GM12892 (cell line): ENCODE results near the gene PLCE1.

ENCODE experiments used
- POLR2A ChIP-seq: IDR thresholded peaks from 2 replicates; pipeline ENCODE4 v1.6.1; 2011; ENCODE audit warnings: low read depth, low read length, control low read depth
- POLR2AphosphoS5 ChIP-seq: IDR thresholded peaks from 2 replicates; pipeline ENCODE4 v1.6.1; 2011; ENCODE audit warnings: low read depth, low read length, control low read depth

GRCh38 chr10:93967756-93968155 is 26.0 kb upstream of the PLCE1 start:
- TF ChIP-seq POLR2A (no peak), POLR2AphosphoS5 (no peak)
